Measurements from ENCODE around the gene TMEM181.

TMEM181 gene

GRCh38 chr6:158561938-158562337 is 2.0 kb downstream of the TMEM181 start:
- no peak for DNase-seq (ENCODE audit: low spot score)

- DNase-seq (ENCODE audit: low spot score), result no peak
Observed at GRCh38 chr6:158564243-158565121, 4.6 kb downstream of the TMEM181 start.

DNA sequence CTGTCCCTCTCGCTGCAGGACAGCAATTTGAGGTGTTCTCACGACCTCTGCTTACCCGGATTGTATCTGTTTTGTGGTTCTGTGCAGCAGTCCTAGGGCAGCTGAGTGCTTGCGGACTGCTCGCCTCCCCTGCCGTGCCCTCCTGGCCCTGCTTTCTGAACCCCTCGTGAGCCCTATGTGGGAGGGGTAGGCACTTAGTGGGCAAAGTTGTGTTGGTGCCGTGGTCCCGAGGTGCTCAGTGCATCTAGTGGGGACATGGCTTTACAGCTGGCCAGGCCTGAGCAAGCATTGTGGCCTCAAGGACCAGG is 5.2 kb downstream of the TMEM181 start:
- DNase-seq (ENCODE audit: low spot score), result no peak

GRCh38 chr6:158565482-158566040 is 5.7 kb downstream of the TMEM181 start:
- DNase-seq (ENCODE audit: low spot score), result no peak

DNA sequence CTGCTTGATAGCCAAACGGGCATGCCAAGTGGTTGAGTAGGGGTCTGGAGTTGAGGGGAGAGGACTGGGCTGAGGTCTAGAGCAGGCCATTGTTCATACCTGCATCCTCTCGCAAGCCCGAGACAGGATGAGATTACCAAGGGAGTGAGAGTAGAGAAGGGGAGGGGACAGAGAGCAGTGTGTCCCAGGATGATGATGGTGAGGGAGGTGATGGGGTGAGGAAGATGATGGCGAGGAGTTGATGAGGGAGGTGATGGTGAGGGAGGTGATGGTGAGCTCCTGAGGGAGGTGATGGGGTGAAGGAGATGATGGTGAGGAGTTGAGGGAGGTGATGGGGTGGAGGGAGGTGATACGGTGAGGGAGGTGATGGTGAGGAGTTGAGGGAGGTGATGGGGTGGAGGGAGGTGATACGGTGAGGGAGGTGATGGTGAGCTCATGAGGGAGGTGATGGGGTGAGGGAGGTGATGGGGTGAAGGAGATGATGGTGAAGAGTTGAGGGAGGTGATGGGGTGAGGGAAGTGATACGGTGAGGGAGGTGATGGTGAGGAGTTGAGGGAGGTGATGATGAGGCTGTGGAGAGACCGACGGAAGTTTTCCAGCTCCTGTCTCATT is 6.4 kb downstream of the TMEM181 start:
- DNase-seq (ENCODE audit: low spot score), result no peak

DNA sequence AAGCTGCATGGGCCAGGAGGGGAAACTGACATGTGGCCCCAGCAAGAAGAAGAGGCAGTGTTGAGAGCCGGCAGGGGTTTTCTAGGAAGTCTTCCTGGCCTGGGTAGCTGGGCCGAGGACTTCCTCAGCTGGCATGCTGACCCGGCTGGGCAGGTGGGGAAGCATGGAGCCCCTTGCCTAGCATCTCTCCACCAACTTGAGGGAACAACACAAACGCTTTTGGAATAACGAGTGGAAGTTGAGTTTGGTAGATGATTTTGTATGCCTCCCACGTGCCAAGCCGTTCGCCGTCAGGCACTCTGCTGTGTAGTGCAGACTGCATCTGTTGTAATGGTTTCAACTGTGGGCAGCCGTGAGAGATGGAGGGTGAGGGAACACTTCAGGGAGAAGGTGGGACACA is 7.3 kb downstream of the TMEM181 start:
- DNase-seq (ENCODE audit: low spot score), result no peak

- DNase-seq (ENCODE audit: low spot score), result no peak
Observed at GRCh38 chr6:158567871-158568401, 8.0 kb downstream of the TMEM181 start.

GRCh38 chr6:158568549-158568948 is 8.7 kb downstream of the TMEM181 start:
- DNase-seq (ENCODE audit: low spot score), result no peak

- no peak for DNase-seq (ENCODE audit: low spot score)
Observed at GRCh38 chr6:158569036-158569435, 9.1 kb downstream of the TMEM181 start.

- no peak for DNase-seq (ENCODE audit: low spot score)
Observed at GRCh38 chr6:158570681-158570962, 10.7 kb downstream of the TMEM181 start.

DNA sequence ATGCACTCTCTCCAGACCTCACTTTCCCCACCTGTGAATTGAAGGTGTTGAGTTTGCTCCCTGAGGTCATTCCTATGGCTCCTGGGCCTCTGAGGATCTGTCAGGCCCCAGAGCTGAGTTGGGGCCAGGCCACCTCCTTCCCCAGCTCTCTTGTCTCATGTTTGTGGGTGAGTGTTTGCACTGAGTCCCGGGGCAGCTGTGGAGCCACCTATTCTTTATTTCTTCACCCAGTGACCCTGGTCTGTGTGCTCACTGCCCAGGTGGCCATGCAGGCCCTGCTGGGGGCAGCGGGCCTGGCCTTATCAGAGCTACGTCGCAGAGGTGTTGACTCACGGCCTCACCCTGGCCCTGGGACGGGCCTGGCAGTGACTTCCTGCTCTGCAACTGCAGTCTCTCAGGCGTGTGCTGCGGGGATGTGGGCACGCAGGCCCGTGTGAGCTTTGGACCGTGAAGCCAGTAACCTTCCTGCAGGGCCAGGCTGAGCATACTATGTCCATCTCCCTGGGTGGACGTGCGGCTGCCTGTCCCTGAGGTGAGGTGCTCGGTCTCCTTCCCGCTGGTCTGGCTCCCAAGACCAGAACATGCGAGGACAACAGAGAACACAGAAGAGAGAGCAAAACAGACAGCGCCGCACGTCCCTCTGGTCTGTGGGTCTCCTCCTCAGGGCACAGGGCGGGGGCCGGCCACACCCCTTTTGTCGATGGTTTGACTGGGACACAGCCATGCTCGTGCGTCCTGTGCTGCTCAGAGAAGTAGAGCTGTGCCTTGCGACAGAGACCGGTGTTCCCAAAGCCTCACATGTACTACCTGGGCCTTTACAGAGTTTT is 12.1 kb downstream of the TMEM181 start:
- no peak for DNase-seq (ENCODE audit: low spot score)

GRCh38 chr6:158572653-158573541 is 13.0 kb downstream of the TMEM181 start:
- no peak for DNase-seq (ENCODE audit: low spot score)

DNA sequence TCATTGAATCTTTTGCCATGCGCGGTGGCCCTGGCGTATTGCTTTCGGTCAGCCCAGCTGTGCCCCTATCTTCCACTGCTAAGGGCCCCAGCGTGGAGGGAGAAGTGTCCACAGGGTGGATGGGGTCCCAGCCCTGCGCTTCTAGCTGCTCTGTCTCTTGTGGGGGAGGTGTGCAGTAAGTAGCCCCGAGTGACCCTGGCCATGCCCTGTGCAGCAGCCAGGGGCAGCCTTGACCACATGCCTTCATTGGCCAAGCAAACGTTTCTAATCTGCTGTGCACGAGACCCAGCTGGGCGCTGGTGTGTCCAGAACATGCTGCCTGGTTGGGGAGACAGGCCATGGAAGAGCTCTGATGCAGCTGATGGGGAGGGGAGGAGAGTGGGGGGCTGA is 13.6 kb downstream of the TMEM181 start:
- DNase-seq (ENCODE audit: low spot score), result no peak

- no peak for DNase-seq (ENCODE audit: low spot score)
Observed at GRCh38 chr6:158574800-158575199, 14.9 kb downstream of the TMEM181 start.

DNA sequence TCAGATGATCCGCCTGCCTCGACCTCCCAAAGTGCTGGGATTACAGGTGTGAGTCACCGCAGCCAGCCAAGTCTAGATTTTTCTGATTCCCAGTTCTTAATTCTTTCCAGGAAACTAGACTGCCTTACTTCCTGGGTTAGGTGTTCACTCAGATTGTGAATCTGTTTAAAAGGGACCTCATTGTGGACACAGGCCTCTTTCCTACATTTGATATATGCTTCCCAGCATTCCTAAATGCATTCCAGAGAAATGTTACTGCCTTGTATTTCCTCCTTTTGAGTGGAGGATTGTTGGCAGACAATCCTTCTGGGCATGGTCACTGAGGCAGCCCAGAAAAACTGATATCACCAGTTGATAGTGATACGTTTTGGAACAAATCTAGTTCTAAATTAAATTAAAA is 15.7 kb downstream of the TMEM181 start:
- DNase-seq (ENCODE audit: low spot score), result no peak

DNA sequence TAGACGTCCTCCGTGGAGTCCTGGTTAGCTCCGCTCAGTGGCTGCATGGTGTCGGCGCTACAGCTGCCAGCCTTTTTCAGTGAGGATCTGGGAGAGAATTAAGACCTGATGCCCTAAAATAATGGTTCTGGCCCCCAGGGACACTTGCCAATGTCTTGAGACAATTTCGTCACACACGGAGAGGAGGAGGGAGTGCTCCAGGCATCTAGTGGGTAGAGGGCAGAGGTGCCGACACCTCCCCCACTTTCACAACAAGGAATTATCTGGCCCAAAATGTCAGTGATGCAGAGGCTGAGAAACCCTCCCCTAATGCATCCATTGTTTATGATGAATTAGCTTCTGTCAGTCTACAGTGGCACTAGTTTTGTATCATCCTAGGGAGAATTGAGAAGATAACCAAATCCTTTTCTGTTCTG is 24.4 kb downstream of the TMEM181 start:
- no peak for DNase-seq (ENCODE audit: low spot score)

GRCh38 chr6:158586652-158587051 is 26.8 kb downstream of the TMEM181 start:
- no peak for DNase-seq (ENCODE audit: low spot score)

- no peak for DNase-seq (ENCODE audit: low spot score)
Observed at GRCh38 chr6:158589366-158589765, 29.5 kb downstream of the TMEM181 start.

DNA sequence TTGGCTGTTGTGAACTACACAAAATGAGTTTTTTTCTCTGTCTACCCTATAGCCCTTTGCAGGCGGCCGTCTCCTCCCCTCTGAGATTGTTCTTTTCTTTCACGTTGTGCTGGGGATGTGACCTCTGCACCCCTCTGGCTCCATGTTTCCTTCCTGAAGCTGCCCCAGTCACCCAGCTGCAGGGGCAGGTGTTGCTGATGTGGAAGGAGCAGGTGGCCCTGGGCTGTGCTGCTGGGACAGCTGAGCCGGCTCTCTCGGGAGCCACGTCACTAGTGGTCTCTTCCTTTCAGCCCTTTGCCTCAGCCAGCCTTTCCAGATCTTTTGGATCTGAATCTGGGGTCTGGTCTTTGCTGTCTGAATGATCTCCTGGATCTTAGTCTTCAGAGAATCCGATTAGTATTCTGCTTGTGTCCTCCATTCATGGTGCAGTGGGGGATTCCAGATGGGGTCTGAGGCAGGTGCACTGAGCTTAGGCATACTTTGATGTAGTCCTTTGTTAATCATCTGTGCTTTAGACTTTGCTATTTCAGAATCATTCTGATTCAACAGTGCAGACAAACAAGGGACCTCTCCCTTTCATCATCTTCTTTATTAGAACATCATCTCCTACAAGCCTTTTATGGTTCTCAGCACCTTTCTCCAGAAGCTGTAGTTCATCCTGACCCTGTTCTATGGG is 31.4 kb downstream of the TMEM181 start:
- DNase-seq (ENCODE audit: low spot score), result no peak

GRCh38 chr6:158591810-158592209 is 31.9 kb downstream of the TMEM181 start:
- DNase-seq (ENCODE audit: low spot score), result no peak

- DNase-seq (ENCODE audit: low spot score), result no peak
Observed at GRCh38 chr6:158593670-158594069, 33.8 kb downstream of the TMEM181 start.
